H1 (cell line): ENCODE data around the gene ACOT9. TPM values are rescaled to one million over a fixed set of nuclear protein-coding genes. Genes with fewer than 3 reads are reported as not detected.
"Not testable (repeated sequence)": the region's sequence is repeated elsewhere in the genome, so short reads cannot be mapped to it uniquely, and the experiment has no call there.

Experiments
- CTCF ChIA-PET: fragments of 300-600 bp; sonication (Branson Sonifier 250); formaldehyde crosslinking; loops from one replicate; lab custom pipeline; 2021; ENCODE audit not compliant: partially characterized antibody; lab: Charles Lee
- POLR2A ChIA-PET: fragments of 300-600 bp; sonication (Branson Sonifier 250); formaldehyde crosslinking; loops from one replicate; lab custom pipeline; 2021; ENCODE audit warnings: inconsistent platforms; ENCODE audit not compliant: partially characterized antibody; lab: Charles Lee
- DNase-seq, 2 experiments: peaks; one replicate each; pipeline versions ENCODE4 v3.0.0 to v3.0.0-alpha.2; 2010 to 2022; ENCODE audit warnings: low spot score in 2 of 2, low read depth in 1 of 2, mixed read lengths in 1 of 2
- FAIRE-seq: peaks from 2 replicates; lab custom pipeline; 2011; peaks lifted over from hg19 to GRCh38; lab: Jason Lieb, UNC
- H2AFZ ChIP-seq: 2 replicates; pipeline ENCODE4 v1.8.1; 2012; ENCODE audit warnings: low read length, inconsistent platforms
- H2AK5ac ChIP-seq: 2 replicates; pipeline ENCODE4 v1.6.1; 2013; ENCODE audit warnings: low read depth, low read length
- H2BK120ac ChIP-seq: replicated peaks from 2 replicates; pipeline ENCODE3; 2013; ENCODE audit warnings: low read depth, low read length, inconsistent platforms
- H2BK12ac ChIP-seq: 2 replicates; pipeline ENCODE4 v1.6.1; 2013; ENCODE audit warnings: low read depth, low read length
- H2BK15ac ChIP-seq: 2 replicates; pipeline ENCODE4 v1.6.1; 2013; ENCODE audit warnings: low read length
- H2BK20ac ChIP-seq: 2 replicates; pipeline ENCODE4 v1.6.1; 2013; ENCODE audit warnings: low read length
- H2BK5ac ChIP-seq: 2 replicates; pipeline ENCODE4 v1.6.1; 2013; ENCODE audit warnings: low read depth, low read length
- H3K14ac ChIP-seq: 2 replicates; pipeline ENCODE4 v1.6.1; 2013; ENCODE audit warnings: inconsistent platforms; ENCODE audit not compliant: insufficient read length
- H3K18ac ChIP-seq: 2 replicates; pipeline ENCODE4 v1.6.1; 2013; ENCODE audit warnings: low read length; ENCODE audit errors: extremely low read depth
- H3K23ac ChIP-seq: 2 replicates; pipeline ENCODE4 v1.6.1; 2013; ENCODE audit warnings: inconsistent platforms; ENCODE audit not compliant: insufficient read length
- H3K23me2 ChIP-seq: 2 replicates; pipeline ENCODE4 v1.6.1; 2013; ENCODE audit warnings: low read depth, low read length
- H3K27ac ChIP-seq: 2 replicates; pipeline ENCODE4 v1.6.1; 2011; ENCODE audit warnings: low read depth, low read length, inconsistent platforms
- H3K27me3 ChIP-seq, 4 experiments: replicated peaks in 1 of 4; 1 replicate in 1 of 4; 2 replicates in 3 of 4; pipeline versions ENCODE4 v1.6.1 to v1.8.1; 2011 to 2013; ENCODE audit warnings: low read length in 3 of 4, mild to moderate bottlenecking in 3 of 4, inconsistent platforms in 2 of 4, mixed read lengths in 2 of 4, moderate library complexity in 1 of 4; ENCODE audit not compliant: control insufficient read depth in 3 of 4, insufficient read depth in 3 of 4; ENCODE audit errors: extremely low read depth in 1 of 4
- H3K36me3 ChIP-seq, 4 experiments: 2 replicates each; pipeline versions ENCODE4 v1.6.1 to v1.8.1; 2011 to 2013; ENCODE audit warnings: mild to moderate bottlenecking in 4 of 4, low read length in 3 of 4, moderate library complexity in 2 of 4, control low read depth in 1 of 4, inconsistent platforms in 1 of 4; ENCODE audit not compliant: insufficient read depth in 4 of 4, control insufficient read depth in 2 of 4
- H3K4ac ChIP-seq: replicated peaks from 2 replicates; pipeline ENCODE3; 2013; ENCODE audit warnings: low read length, low read depth, mixed read lengths, inconsistent platforms; ENCODE audit not compliant: insufficient read length
- H3K4me1 ChIP-seq, 4 experiments: replicated peaks in 1 of 4; 1 replicate in 1 of 4; 2 replicates in 3 of 4; pipeline versions ENCODE4 v1.6.1 to v1.8.1; 2011 to 2013; ENCODE audit warnings: low read length in 3 of 4, inconsistent platforms in 2 of 4, mixed read lengths in 1 of 4; ENCODE audit not compliant: insufficient read depth in 4 of 4, control insufficient read depth in 3 of 4
- H3K4me2 ChIP-seq, 2 experiments: 2 replicates each; pipeline versions ENCODE4 v1.6.1 to v1.8.1; 2011 to 2013; ENCODE audit warnings: low read depth in 2 of 2, low read length in 2 of 2, control low read depth in 1 of 2, inconsistent platforms in 1 of 2, mild to moderate bottlenecking in 1 of 2; ENCODE audit not compliant: insufficient read depth in 1 of 2
- H3K4me3 ChIP-seq, 4 experiments: fragments of 200-600, 300-600 bp in 1 of 4; sonication (generic), shearing (Covaris generic), sonication (Bioruptor Twin) in 1 of 4; 2 replicates each; pipeline versions ENCODE4 v1.5.1 to v1.8.1; 2011 to 2016; ENCODE audit warnings: low read length in 4 of 4, low read depth in 3 of 4, control low read depth in 2 of 4, inconsistent platforms in 2 of 4, mild to moderate bottlenecking in 2 of 4, mixed read lengths in 1 of 4, moderate library complexity in 1 of 4; ENCODE audit not compliant: insufficient read depth in 2 of 4; ENCODE audit errors: extremely low read depth in 1 of 4
- H3K56ac ChIP-seq: replicated peaks from 2 replicates; pipeline ENCODE3; 2013; ENCODE audit warnings: low read depth, mild to moderate bottlenecking, mixed read lengths, low read length, inconsistent platforms; ENCODE audit not compliant: insufficient read length
- H3K79me1 ChIP-seq: 2 replicates; pipeline ENCODE4 v1.6.1; 2013; ENCODE audit warnings: low read depth, low read length, control low read depth
- H3K79me2 ChIP-seq, 2 experiments: 2 replicates each; pipeline versions ENCODE4 v1.6.1 to v1.8.1; 2012 to 2013; ENCODE audit warnings: low read length in 2 of 2, mild to moderate bottlenecking in 2 of 2, inconsistent platforms in 1 of 2; ENCODE audit not compliant: insufficient read depth in 2 of 2, control insufficient read depth in 1 of 2
- H3K9ac ChIP-seq, 4 experiments: replicated peaks in 1 of 4; 1 replicate in 1 of 4; 2 replicates in 3 of 4; pipeline versions ENCODE4 v1.6.1 to v1.8.1; 2011 to 2013; ENCODE audit warnings: low read depth in 3 of 4, low read length in 3 of 4, control low read depth in 2 of 4, mild to moderate bottlenecking in 2 of 4, moderate library complexity in 2 of 4, inconsistent platforms in 1 of 4; ENCODE audit errors: extremely low read depth in 1 of 4
- H3K9me3 ChIP-seq, 2 experiments: 2 replicates each; pipeline versions ENCODE4 v1.6.1 to v1.8.1; 2012 to 2013; ENCODE audit warnings: mild to moderate bottlenecking in 2 of 2, moderate library complexity in 2 of 2, control low read depth in 1 of 2, inconsistent platforms in 1 of 2, low read depth in 1 of 2, low read length in 1 of 2, mixed read lengths in 1 of 2; ENCODE audit not compliant: insufficient read depth in 2 of 2
- H4K20me1 ChIP-seq, 2 experiments: replicated peaks in 1 of 2; 2 replicates each; pipeline versions ENCODE3 to v1.8.1; 2011 to 2013; ENCODE audit warnings: inconsistent platforms in 2 of 2, low read length in 2 of 2, mild to moderate bottlenecking in 1 of 2; ENCODE audit not compliant: insufficient read depth in 2 of 2, control insufficient read depth in 1 of 2
- H4K5ac ChIP-seq: 2 replicates; pipeline ENCODE4 v1.6.1; 2013; ENCODE audit warnings: low read length, low read depth, mixed read lengths, inconsistent platforms; ENCODE audit not compliant: insufficient read length
- H4K8ac ChIP-seq: 2 replicates; pipeline ENCODE4 v1.8.0; 2013; ENCODE audit warnings: mild to moderate bottlenecking, moderate library complexity, low read length, inconsistent platforms; ENCODE audit not compliant: insufficient read depth; ENCODE audit errors: extremely low read depth
- H4K91ac ChIP-seq: replicated peaks from 2 replicates; pipeline ENCODE3; 2013; ENCODE audit warnings: low read length, mixed read lengths, inconsistent platforms; ENCODE audit not compliant: insufficient read length
- WGBS, 2 experiments: shearing (Covaris generic) in 1 of 2; methylation state at CpG; one replicate each; pipeline versions ENCODE4 v1.1.6 to v1.1.7; 2013 to 2015; ENCODE audit warnings: low lambda C conversion rate in 2 of 2, mixed read lengths in 2 of 2, inconsistent platforms in 1 of 2, low coverage in 1 of 2, missing lambda C conversion rate in 1 of 2; ENCODE audit not compliant: insufficient replicate concordance in 2 of 2, insufficient coverage in 1 of 2, insufficient read length in 1 of 2; ENCODE audit errors: extremely low coverage in 1 of 2, missing lambda C conversion rate in 1 of 2; 5-methylcytosine and 5-hydroxymethylcytosine counted together
- polyA plus RNA-seq, 7 experiments: library from polyadenylated mRNA; depleted of rRNA in 3 of 7; stranded (reverse) in 5 of 7; unstranded in 2 of 7; fragments of >200 nt in 5 of 7; fragments of 200-250 nt in 2 of 7; gene quantifications; 1 replicate in 5 of 7; 2 replicates in 1 of 7; 4 replicates in 1 of 7; pipeline versions ENCODE4 v1.2.1 to v1.2.3, GENCODE V29; 2011 to 2013; ENCODE audit warnings: missing spikeins in 2 of 7, mixed read lengths in 2 of 7
- total RNA-seq: library from RNA; stranded (reverse); fragmentation: NEBNext Ultra II Directional; extraction: Animal tissue kit (Norgen Biotek cat#: 25700); gene quantifications from 2 replicates; pipeline ENCODE4 v1.2.1, GENCODE V29; 2021

Gene ACOT9
- total and polyA plus RNA-seq, 2 of the 8 experiments (the other 6 are each of a cell fraction or from before 2014, with no cell fraction given), result 20.7 to 39.5 TPM

GRCh38 chrX:23771086-23771485 is 28.0 kb upstream of the ACOT9 start:
- H4K91ac ChIP-seq, H3K23me2 ChIP-seq, FAIRE-seq, H3K79me2 ChIP-seq, H2BK15ac ChIP-seq, H3K4me1 ChIP-seq, POLR2A ChIA-PET, H4K8ac ChIP-seq, H4K20me1 ChIP-seq, H2BK12ac ChIP-seq, H3K14ac ChIP-seq, H2AK5ac ChIP-seq, H3K36me3 ChIP-seq, H2BK120ac ChIP-seq, H3K27me3 ChIP-seq, H3K18ac ChIP-seq, H3K56ac ChIP-seq, H3K9ac ChIP-seq, H3K9me3 ChIP-seq, DNase-seq, CTCF ChIA-PET, H4K5ac ChIP-seq, H3K4me3 ChIP-seq, H3K27ac ChIP-seq, H2BK20ac ChIP-seq, H3K79me1 ChIP-seq, H2AFZ ChIP-seq, H3K23ac ChIP-seq, H3K4ac ChIP-seq, H2BK5ac ChIP-seq, H3K4me2 ChIP-seq: not testable (repeated sequence)
- WGBS, 2 experiments, result 85% methylated on average over 3 of the region's 7 CpGs; no CpG with 5 or more reads in 1 of the 2 experiments
